ENCODE results near the gene UPF2.

DNA sequence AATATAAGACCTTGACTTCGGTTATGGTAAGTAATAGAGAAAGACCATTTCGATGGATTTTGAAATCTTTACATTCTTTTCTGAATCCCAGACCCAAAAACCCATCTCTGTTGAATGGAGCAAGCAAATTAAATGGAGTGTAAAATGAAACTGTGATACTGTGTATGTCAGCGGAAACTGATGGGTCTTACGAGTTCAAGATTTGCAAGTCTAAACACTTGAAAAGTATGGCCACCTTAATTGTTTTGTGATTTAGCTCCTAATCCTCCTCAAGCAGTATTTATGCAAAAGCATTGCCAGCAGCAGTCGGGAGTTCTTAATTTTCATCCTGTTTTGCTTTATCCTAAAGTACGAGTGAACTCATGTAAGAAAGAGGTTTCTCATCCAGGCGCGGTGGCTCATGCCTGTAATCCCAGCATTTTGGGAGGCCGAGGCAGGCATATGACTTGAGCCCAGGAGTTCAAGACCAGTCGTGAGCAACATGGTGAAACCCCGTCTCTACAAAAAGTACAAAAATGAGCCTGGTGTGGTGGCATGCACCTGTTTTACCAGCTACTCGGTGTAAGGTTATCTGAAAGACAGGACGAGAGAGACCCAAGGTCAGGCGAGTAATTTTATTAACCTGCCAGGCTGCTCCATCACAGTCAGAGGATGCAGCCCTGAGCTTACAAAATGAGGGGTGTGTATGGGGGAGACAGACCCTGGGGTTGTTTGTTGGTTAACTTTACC, 20.3 kb upstream of the UPF2 start:
- TF ChIP-seq EZH2 (IDR thresholded peaks at IDR 0.05; ENCODE audit: borderline replicate concordance, low read depth, low read length, poor library complexity, severe bottlenecking) = no peak
- TF ChIP-seq, protein P1, sequence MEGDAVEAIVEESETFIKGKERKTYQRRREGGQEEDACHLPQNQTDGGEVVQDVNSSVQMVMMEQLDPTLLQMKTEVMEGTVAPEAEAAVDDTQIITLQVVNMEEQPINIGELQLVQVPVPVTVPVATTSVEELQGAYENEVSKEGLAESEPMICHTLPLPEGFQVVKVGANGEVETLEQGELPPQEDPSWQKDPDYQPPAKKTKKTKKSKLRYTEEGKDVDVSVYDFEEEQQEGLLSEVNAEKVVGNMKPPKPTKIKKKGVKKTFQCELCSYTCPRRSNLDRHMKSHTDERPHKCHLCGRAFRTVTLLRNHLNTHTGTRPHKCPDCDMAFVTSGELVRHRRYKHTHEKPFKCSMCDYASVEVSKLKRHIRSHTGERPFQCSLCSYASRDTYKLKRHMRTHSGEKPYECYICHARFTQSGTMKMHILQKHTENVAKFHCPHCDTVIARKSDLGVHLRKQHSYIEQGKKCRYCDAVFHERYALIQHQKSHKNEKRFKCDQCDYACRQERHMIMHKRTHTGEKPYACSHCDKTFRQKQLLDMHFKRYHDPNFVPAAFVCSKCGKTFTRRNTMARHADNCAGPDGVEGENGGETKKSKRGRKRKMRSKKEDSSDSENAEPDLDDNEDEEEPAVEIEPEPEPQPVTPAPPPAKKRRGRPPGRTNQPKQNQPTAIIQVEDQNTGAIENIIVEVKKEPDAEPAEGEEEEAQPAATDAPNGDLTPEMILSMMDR (conservative IDR thresholded peaks at IDR 0.05; ENCODE audit: low read depth, low read length) = no peak

Data from A673 (cell line).